H1 (cell line): ENCODE measurements around the gene PRKAB2. TPM values are rescaled to one million over a fixed set of nuclear protein-coding genes. Genes with fewer than 3 reads are reported as not detected.

Experiments used
- CTCF ChIA-PET: fragments of 300-600 bp; sonication (Branson Sonifier 250); formaldehyde crosslinking; loops from one replicate; lab custom pipeline; 2021; ENCODE audit not compliant: partially characterized antibody; lab: Charles Lee
- POLR2A ChIA-PET: fragments of 300-600 bp; sonication (Branson Sonifier 250); formaldehyde crosslinking; loops from one replicate; lab custom pipeline; 2021; ENCODE audit warnings: inconsistent platforms; ENCODE audit not compliant: partially characterized antibody; lab: Charles Lee
- DNase-seq, 2 experiments: peaks; one replicate each; pipeline versions ENCODE4 v3.0.0 to v3.0.0-alpha.2; 2010 to 2022; ENCODE audit warnings: low spot score in 2 of 2, low read depth in 1 of 2, mixed read lengths in 1 of 2
- FAIRE-seq: peaks from 2 replicates; lab custom pipeline; 2011; peaks lifted over from hg19 to GRCh38; lab: Jason Lieb, UNC
- H2AFZ ChIP-seq: 2 replicates; pipeline ENCODE4 v1.8.1; 2012; ENCODE audit warnings: low read length, inconsistent platforms
- H2AK5ac ChIP-seq: 2 replicates; pipeline ENCODE4 v1.6.1; 2013; ENCODE audit warnings: low read depth, low read length
- H2BK120ac ChIP-seq: replicated peaks from 2 replicates; pipeline ENCODE3; 2013; ENCODE audit warnings: low read depth, low read length, inconsistent platforms
- H2BK12ac ChIP-seq: 2 replicates; pipeline ENCODE4 v1.6.1; 2013; ENCODE audit warnings: low read depth, low read length
- H2BK15ac ChIP-seq: 2 replicates; pipeline ENCODE4 v1.6.1; 2013; ENCODE audit warnings: low read length
- H2BK20ac ChIP-seq: 2 replicates; pipeline ENCODE4 v1.6.1; 2013; ENCODE audit warnings: low read length
- H2BK5ac ChIP-seq: 2 replicates; pipeline ENCODE4 v1.6.1; 2013; ENCODE audit warnings: low read depth, low read length
- H3K14ac ChIP-seq: 2 replicates; pipeline ENCODE4 v1.6.1; 2013; ENCODE audit warnings: inconsistent platforms; ENCODE audit not compliant: insufficient read length
- H3K18ac ChIP-seq: 2 replicates; pipeline ENCODE4 v1.6.1; 2013; ENCODE audit warnings: low read length; ENCODE audit errors: extremely low read depth
- H3K23ac ChIP-seq: 2 replicates; pipeline ENCODE4 v1.6.1; 2013; ENCODE audit warnings: inconsistent platforms; ENCODE audit not compliant: insufficient read length
- H3K23me2 ChIP-seq: 2 replicates; pipeline ENCODE4 v1.6.1; 2013; ENCODE audit warnings: low read depth, low read length
- H3K27ac ChIP-seq: 2 replicates; pipeline ENCODE4 v1.6.1; 2011; ENCODE audit warnings: low read depth, low read length, inconsistent platforms
- H3K27me3 ChIP-seq, 4 experiments: replicated peaks in 1 of 4; 1 replicate in 1 of 4; 2 replicates in 3 of 4; pipeline versions ENCODE4 v1.6.1 to v1.8.1; 2011 to 2013; ENCODE audit warnings: low read length in 3 of 4, mild to moderate bottlenecking in 3 of 4, inconsistent platforms in 2 of 4, mixed read lengths in 2 of 4, moderate library complexity in 1 of 4; ENCODE audit not compliant: control insufficient read depth in 3 of 4, insufficient read depth in 3 of 4; ENCODE audit errors: extremely low read depth in 1 of 4
- H3K36me3 ChIP-seq, 4 experiments: 2 replicates each; pipeline versions ENCODE4 v1.6.1 to v1.8.1; 2011 to 2013; ENCODE audit warnings: mild to moderate bottlenecking in 4 of 4, low read length in 3 of 4, moderate library complexity in 2 of 4, control low read depth in 1 of 4, inconsistent platforms in 1 of 4; ENCODE audit not compliant: insufficient read depth in 4 of 4, control insufficient read depth in 2 of 4
- H3K4ac ChIP-seq: replicated peaks from 2 replicates; pipeline ENCODE3; 2013; ENCODE audit warnings: low read length, low read depth, mixed read lengths, inconsistent platforms; ENCODE audit not compliant: insufficient read length
- H3K4me1 ChIP-seq, 4 experiments: replicated peaks in 1 of 4; 1 replicate in 1 of 4; 2 replicates in 3 of 4; pipeline versions ENCODE4 v1.6.1 to v1.8.1; 2011 to 2013; ENCODE audit warnings: low read length in 3 of 4, inconsistent platforms in 2 of 4, mixed read lengths in 1 of 4; ENCODE audit not compliant: insufficient read depth in 4 of 4, control insufficient read depth in 3 of 4
- H3K4me2 ChIP-seq, 2 experiments: 2 replicates each; pipeline versions ENCODE4 v1.6.1 to v1.8.1; 2011 to 2013; ENCODE audit warnings: low read depth in 2 of 2, low read length in 2 of 2, control low read depth in 1 of 2, inconsistent platforms in 1 of 2, mild to moderate bottlenecking in 1 of 2; ENCODE audit not compliant: insufficient read depth in 1 of 2
- H3K4me3 ChIP-seq, 4 experiments: fragments of 200-600, 300-600 bp in 1 of 4; sonication (generic), shearing (Covaris generic), sonication (Bioruptor Twin) in 1 of 4; 2 replicates each; pipeline versions ENCODE4 v1.5.1 to v1.8.1; 2011 to 2016; ENCODE audit warnings: low read length in 4 of 4, low read depth in 3 of 4, control low read depth in 2 of 4, inconsistent platforms in 2 of 4, mild to moderate bottlenecking in 2 of 4, mixed read lengths in 1 of 4, moderate library complexity in 1 of 4; ENCODE audit not compliant: insufficient read depth in 2 of 4; ENCODE audit errors: extremely low read depth in 1 of 4
- H3K56ac ChIP-seq: replicated peaks from 2 replicates; pipeline ENCODE3; 2013; ENCODE audit warnings: low read depth, mild to moderate bottlenecking, mixed read lengths, low read length, inconsistent platforms; ENCODE audit not compliant: insufficient read length
- H3K79me1 ChIP-seq: 2 replicates; pipeline ENCODE4 v1.6.1; 2013; ENCODE audit warnings: low read depth, low read length, control low read depth
- H3K79me2 ChIP-seq, 2 experiments: 2 replicates each; pipeline versions ENCODE4 v1.6.1 to v1.8.1; 2012 to 2013; ENCODE audit warnings: low read length in 2 of 2, mild to moderate bottlenecking in 2 of 2, inconsistent platforms in 1 of 2; ENCODE audit not compliant: insufficient read depth in 2 of 2, control insufficient read depth in 1 of 2
- H3K9ac ChIP-seq, 4 experiments: replicated peaks in 1 of 4; 1 replicate in 1 of 4; 2 replicates in 3 of 4; pipeline versions ENCODE4 v1.6.1 to v1.8.1; 2011 to 2013; ENCODE audit warnings: low read depth in 3 of 4, low read length in 3 of 4, control low read depth in 2 of 4, mild to moderate bottlenecking in 2 of 4, moderate library complexity in 2 of 4, inconsistent platforms in 1 of 4; ENCODE audit errors: extremely low read depth in 1 of 4
- H3K9me3 ChIP-seq, 2 experiments: 2 replicates each; pipeline versions ENCODE4 v1.6.1 to v1.8.1; 2012 to 2013; ENCODE audit warnings: mild to moderate bottlenecking in 2 of 2, moderate library complexity in 2 of 2, control low read depth in 1 of 2, inconsistent platforms in 1 of 2, low read depth in 1 of 2, low read length in 1 of 2, mixed read lengths in 1 of 2; ENCODE audit not compliant: insufficient read depth in 2 of 2
- H4K20me1 ChIP-seq, 2 experiments: replicated peaks in 1 of 2; 2 replicates each; pipeline versions ENCODE3 to v1.8.1; 2011 to 2013; ENCODE audit warnings: inconsistent platforms in 2 of 2, low read length in 2 of 2, mild to moderate bottlenecking in 1 of 2; ENCODE audit not compliant: insufficient read depth in 2 of 2, control insufficient read depth in 1 of 2
- H4K5ac ChIP-seq: 2 replicates; pipeline ENCODE4 v1.6.1; 2013; ENCODE audit warnings: low read length, low read depth, mixed read lengths, inconsistent platforms; ENCODE audit not compliant: insufficient read length
- H4K8ac ChIP-seq: 2 replicates; pipeline ENCODE4 v1.8.0; 2013; ENCODE audit warnings: mild to moderate bottlenecking, moderate library complexity, low read length, inconsistent platforms; ENCODE audit not compliant: insufficient read depth; ENCODE audit errors: extremely low read depth
- H4K91ac ChIP-seq: replicated peaks from 2 replicates; pipeline ENCODE3; 2013; ENCODE audit warnings: low read length, mixed read lengths, inconsistent platforms; ENCODE audit not compliant: insufficient read length
- ATF2 ChIP-seq: IDR thresholded peaks from 2 replicates; pipeline ENCODE4 v1.6.1; 2012; ENCODE audit warnings: low read length, inconsistent platforms
- CEBPB ChIP-seq: IDR thresholded peaks from 2 replicates; pipeline ENCODE4 v1.6.1; 2012; ENCODE audit warnings: low read depth, low read length
- EGR1 ChIP-seq: IDR thresholded peaks from 2 replicates; pipeline ENCODE4 v1.6.1; 2011; ENCODE audit warnings: low read depth, low read length, borderline replicate concordance
- TAF1 ChIP-seq: IDR thresholded peaks from 2 replicates; pipeline ENCODE4 v1.6.1; 2011; ENCODE audit warnings: mild to moderate bottlenecking, low read depth, low read length
- WGBS, 2 experiments: shearing (Covaris generic) in 1 of 2; methylation state at CpG; one replicate each; pipeline versions ENCODE4 v1.1.6 to v1.1.7; 2013 to 2015; ENCODE audit warnings: low lambda C conversion rate in 2 of 2, mixed read lengths in 2 of 2, inconsistent platforms in 1 of 2, low coverage in 1 of 2, missing lambda C conversion rate in 1 of 2; ENCODE audit not compliant: insufficient replicate concordance in 2 of 2, insufficient coverage in 1 of 2, insufficient read length in 1 of 2; ENCODE audit errors: extremely low coverage in 1 of 2, missing lambda C conversion rate in 1 of 2; 5-methylcytosine and 5-hydroxymethylcytosine counted together
- polyA plus RNA-seq, 7 experiments: library from polyadenylated mRNA; depleted of rRNA in 3 of 7; stranded (reverse) in 5 of 7; unstranded in 2 of 7; fragments of >200 nt in 5 of 7; fragments of 200-250 nt in 2 of 7; gene quantifications; 1 replicate in 5 of 7; 2 replicates in 1 of 7; 4 replicates in 1 of 7; pipeline versions ENCODE4 v1.2.1 to v1.2.3, GENCODE V29; 2011 to 2013; ENCODE audit warnings: missing spikeins in 2 of 7, mixed read lengths in 2 of 7
- total RNA-seq: library from RNA; stranded (reverse); fragmentation: NEBNext Ultra II Directional; extraction: Animal tissue kit (Norgen Biotek cat#: 25700); gene quantifications from 2 replicates; pipeline ENCODE4 v1.2.1, GENCODE V29; 2021

Gene PRKAB2
- total and polyA plus RNA-seq, 2 of the 8 experiments (the other 6 are each of a cell fraction or from before 2014, with no cell fraction given): 15.0 to 18.9 TPM

- no peak overlapping the region for H4K8ac ChIP-seq
- H3K23me2 ChIP-seq: no peaks in the 10 kb centered on the region
- CTCF ChIA-PET: interaction anchor here (2.2 kb wide), 1 partner anchor 12 kb away, joined by 8 read pairs; no protein-coding TSS in a partner anchor
- TF ChIP-seq ATF2: no peak
- no peak for TF ChIP-seq EGR1
- TF ChIP-seq CEBPB: no peak
- TF ChIP-seq TAF1: no peak
Observed at GRCh38 chr1:147185432-147185831, 13.2 kb upstream of the PRKAB2 start.

More at GRCh38 chr1:147185432-147185831, 13.2 kb upstream of the PRKAB2 start:
- no peaks in the 10 kb centered on the region for H3K36me3 ChIP-seq
- H3K23ac ChIP-seq: no peak overlapping the region
- no peak overlapping the region for H2BK20ac ChIP-seq
- WGBS, 2 experiments: 62% methylated on average over 2 of the region's 2 CpGs; no CpG with 5 or more reads in 1 of the 2 experiments
- H3K14ac ChIP-seq: no peak overlapping the region
- H3K9me3 ChIP-seq: no peaks in the 10 kb centered on the region
- H3K4me3 ChIP-seq: no peak overlapping the region
- no peak overlapping the region for H2BK120ac ChIP-seq
- no peak overlapping the region for H3K27ac ChIP-seq
- H3K9ac ChIP-seq: no peak overlapping the region
- H2BK15ac ChIP-seq: no peak overlapping the region
- H2BK5ac ChIP-seq: no peak overlapping the region
- no peaks in the 10 kb centered on the region for H3K79me1 ChIP-seq
- H3K18ac ChIP-seq: no peak overlapping the region
- no peak overlapping the region for H4K91ac ChIP-seq
- H3K56ac ChIP-seq: no peak overlapping the region
- peaks cover 0 to 2% of the 10 kb centered on the region in 2 experiments for H4K20me1 ChIP-seq
- no peak overlapping the region for H2BK12ac ChIP-seq
- no peak overlapping the region for H3K4ac ChIP-seq
- no peak overlapping the region for H3K4me2 ChIP-seq
- no peak overlapping the region for H4K5ac ChIP-seq
- DNase-seq (no peak), FAIRE-seq (no peak)
- no peaks in the 10 kb centered on the region for H3K27me3 ChIP-seq
- H3K79me2 ChIP-seq: no peaks in the 10 kb centered on the region
- no peaks in the 10 kb centered on the region for H3K4me1 ChIP-seq
- H2AK5ac ChIP-seq: no peak overlapping the region
- POLR2A ChIA-PET: interaction anchor here (1.3 kb wide), 1 partner anchor 12 kb away, joined by 3 read pairs; no protein-coding TSS in a partner anchor
- H2AFZ ChIP-seq: no peak overlapping the region
